ENCODE data around the gene FBXO21.

Gene FBXO21

DNA sequence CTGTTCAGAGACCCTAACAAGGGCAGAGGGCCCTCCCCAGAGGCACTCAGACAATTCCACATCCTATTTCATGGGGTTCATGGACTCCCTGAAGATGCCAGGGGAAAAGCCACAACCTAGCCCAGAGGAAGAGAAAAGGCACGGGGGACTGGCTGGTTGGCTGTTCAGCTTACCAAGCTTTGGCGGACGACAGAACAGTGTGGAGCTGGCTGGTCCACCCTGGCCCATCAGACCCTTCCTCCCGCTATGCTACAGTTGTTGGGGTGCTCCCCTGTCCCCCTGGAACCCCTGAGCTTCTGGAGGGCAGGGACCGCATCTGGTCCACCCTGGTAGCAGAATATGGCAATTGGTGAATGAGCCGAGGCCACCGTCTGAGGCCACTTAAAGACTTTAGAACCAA lies 97.4 kb downstream of the FBXO21 start:
- peaks cover 23% of the 10 kb centered on the region for H3K27me3 ChIP-seq (ENCODE audit: insufficient read depth, low read length)
- H4K20me1 ChIP-seq (ENCODE audit: insufficient read depth, low read length): no peaks in the 10 kb centered on the region

DNA sequence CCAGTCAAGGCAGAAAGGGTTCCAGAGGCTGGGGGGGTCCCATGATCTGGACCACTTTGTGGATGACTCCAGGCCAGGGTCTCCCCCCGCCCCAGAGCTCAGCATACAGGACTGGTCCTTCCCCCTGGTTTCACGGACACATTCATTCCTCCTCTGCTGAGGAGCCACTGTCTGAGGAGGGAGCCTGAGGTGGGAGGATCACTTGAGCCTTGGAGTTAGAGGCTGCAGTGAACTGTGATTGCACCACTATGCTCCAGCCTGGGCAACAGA lies 97.8 kb downstream of the FBXO21 start:
- no peak overlapping the region for H3K4me3 ChIP-seq (ENCODE audit: low read depth, low read length, poor library complexity, severe bottlenecking)
- H3K4me1 ChIP-seq (ENCODE audit: insufficient read depth, low read length, severe bottlenecking): no peaks in the 10 kb centered on the region
- H3K79me2 ChIP-seq (ENCODE audit: insufficient read depth, low read length): no peaks in the 10 kb centered on the region
- H2AFZ ChIP-seq (ENCODE audit: low read length): no peak overlapping the region
- H3K9me2 ChIP-seq (ENCODE audit: low read depth, low read length): no peaks in the 10 kb centered on the region
- peaks cover 19% of the 10 kb centered on the region for H3K27me3 ChIP-seq (ENCODE audit: insufficient read depth, low read length)
- H3K36me3 ChIP-seq (ENCODE audit: insufficient read depth, low read length): no peaks in the 10 kb centered on the region; the same call in 1 of the 2 replicates
- no peaks in the 10 kb centered on the region for H3F3A ChIP-seq (ENCODE audit: insufficient read depth, low read length)
- TF ChIP-seq, protein P1, sequence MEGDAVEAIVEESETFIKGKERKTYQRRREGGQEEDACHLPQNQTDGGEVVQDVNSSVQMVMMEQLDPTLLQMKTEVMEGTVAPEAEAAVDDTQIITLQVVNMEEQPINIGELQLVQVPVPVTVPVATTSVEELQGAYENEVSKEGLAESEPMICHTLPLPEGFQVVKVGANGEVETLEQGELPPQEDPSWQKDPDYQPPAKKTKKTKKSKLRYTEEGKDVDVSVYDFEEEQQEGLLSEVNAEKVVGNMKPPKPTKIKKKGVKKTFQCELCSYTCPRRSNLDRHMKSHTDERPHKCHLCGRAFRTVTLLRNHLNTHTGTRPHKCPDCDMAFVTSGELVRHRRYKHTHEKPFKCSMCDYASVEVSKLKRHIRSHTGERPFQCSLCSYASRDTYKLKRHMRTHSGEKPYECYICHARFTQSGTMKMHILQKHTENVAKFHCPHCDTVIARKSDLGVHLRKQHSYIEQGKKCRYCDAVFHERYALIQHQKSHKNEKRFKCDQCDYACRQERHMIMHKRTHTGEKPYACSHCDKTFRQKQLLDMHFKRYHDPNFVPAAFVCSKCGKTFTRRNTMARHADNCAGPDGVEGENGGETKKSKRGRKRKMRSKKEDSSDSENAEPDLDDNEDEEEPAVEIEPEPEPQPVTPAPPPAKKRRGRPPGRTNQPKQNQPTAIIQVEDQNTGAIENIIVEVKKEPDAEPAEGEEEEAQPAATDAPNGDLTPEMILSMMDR (IDR thresholded peaks at IDR 0.05; ENCODE audit: low read length): no peak
- no peak for TF ChIP-seq EZH2 (IDR thresholded peaks at IDR 0.05; ENCODE audit: borderline replicate concordance, low read length)
- peaks cover 13% of the 10 kb centered on the region for H3K9me3 ChIP-seq (ENCODE audit: low read length)
- H4K20me1 ChIP-seq (ENCODE audit: insufficient read depth, low read length): no peaks in the 10 kb centered on the region
- no peak overlapping the region for H3K4me2 ChIP-seq (ENCODE audit: low read length)
- H3K27ac ChIP-seq (ENCODE audit: low read depth, low read length, poor library complexity, severe bottlenecking): no peak overlapping the region
- H3K9ac ChIP-seq (ENCODE audit: low read length): no peak overlapping the region

More for the DNA sequence above, 97.4 kb downstream of the FBXO21 start:
- no peaks in the 10 kb centered on the region for H3K4me1 ChIP-seq (ENCODE audit: insufficient read depth, low read length, severe bottlenecking)
- no peak overlapping the region for H3K27ac ChIP-seq (ENCODE audit: low read depth, low read length, poor library complexity, severe bottlenecking)
- no peak overlapping the region for H3K9ac ChIP-seq (ENCODE audit: low read length)
- H3K79me2 ChIP-seq (ENCODE audit: insufficient read depth, low read length): no peaks in the 10 kb centered on the region
- no peak overlapping the region for H2AFZ ChIP-seq (ENCODE audit: low read length)
- H3K4me3 ChIP-seq (ENCODE audit: low read depth, low read length, poor library complexity, severe bottlenecking): no peak overlapping the region
- H3F3A ChIP-seq (ENCODE audit: insufficient read depth, low read length): no peaks in the 10 kb centered on the region
- TF ChIP-seq, protein P1 (IDR thresholded peaks at IDR 0.05; ENCODE audit: low read length): no peak
- TF ChIP-seq EZH2 (IDR thresholded peaks at IDR 0.05; ENCODE audit: borderline replicate concordance, low read length): no peak
- H3K4me2 ChIP-seq (ENCODE audit: low read length): no peak overlapping the region
- no peaks in the 10 kb centered on the region for H3K9me2 ChIP-seq (ENCODE audit: low read depth, low read length)
- no peaks in the 10 kb centered on the region; the same call in 1 of the 2 replicates for H3K36me3 ChIP-seq (ENCODE audit: insufficient read depth, low read length)
- peaks cover 13% of the 10 kb centered on the region for H3K9me3 ChIP-seq (ENCODE audit: low read length)
